HEK293 (cell line): Measurements from ENCODE around the gene ABCA1.

Source experiments
- HOXA7 ChIP-seq: sonication (generic); formaldehyde crosslinking; IDR thresholded peaks from 2 replicates; pipeline ENCODE4 v1.8.1; 2022; ENCODE audit warnings: missing genetic modification reagents, borderline replicate concordance
- KLF16 ChIP-seq: fragments of 450-650 bp; formaldehyde crosslinking; IDR thresholded peaks from 2 replicates; pipeline ENCODE4 v1.5.1; 2017; ENCODE audit warnings: missing biosample characterization, missing genetic modification characterization
- MZF1 ChIP-seq: fragments of 450-650 bp; formaldehyde crosslinking; IDR thresholded peaks from 2 replicates; pipeline ENCODE4 v1.5.1; 2017; ENCODE audit warnings: missing biosample characterization, missing genetic modification characterization, borderline replicate concordance
- YY1 ChIP-seq: fragments of 450-650 bp; formaldehyde crosslinking; IDR thresholded peaks from 2 replicates; pipeline ENCODE4 v1.5.1; 2018; ENCODE audit warnings: missing biosample characterization, missing genetic modification characterization
- ZNF354C ChIP-seq: fragments of 450-650 bp; formaldehyde crosslinking; IDR thresholded peaks from 2 replicates; pipeline ENCODE4 v1.5.1; 2016; ENCODE audit warnings: missing biosample characterization, missing genetic modification characterization, low read depth, borderline replicate concordance
- TF ChIP-seq, protein P1 (sequence below): fragments of 450-650 bp; formaldehyde crosslinking; IDR thresholded peaks from 2 replicates; pipeline ENCODE4 v1.5.1; 2016; ENCODE audit warnings: missing biosample characterization, missing genetic modification characterization

DNA sequence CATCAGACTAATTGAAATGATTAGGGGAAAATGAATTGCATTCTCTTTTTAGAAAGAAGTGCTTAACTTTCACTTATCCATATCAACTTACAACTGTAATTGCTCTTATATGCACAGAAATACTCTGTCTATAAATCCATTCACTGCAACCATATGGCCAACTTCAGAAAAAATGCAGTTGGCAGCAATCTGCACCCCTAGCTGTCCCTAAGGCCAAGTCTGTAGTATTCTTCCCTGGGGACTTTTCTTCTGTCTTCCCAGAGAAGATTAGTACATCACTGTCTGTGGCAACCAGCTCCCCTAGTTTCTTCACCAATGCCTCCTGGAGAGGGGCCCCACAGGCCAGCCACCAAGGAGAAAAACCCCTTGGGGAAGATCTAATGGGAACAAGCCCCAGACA is 45.4 kb downstream of the ABCA1 start:
- TF ChIP-seq, protein P1, sequence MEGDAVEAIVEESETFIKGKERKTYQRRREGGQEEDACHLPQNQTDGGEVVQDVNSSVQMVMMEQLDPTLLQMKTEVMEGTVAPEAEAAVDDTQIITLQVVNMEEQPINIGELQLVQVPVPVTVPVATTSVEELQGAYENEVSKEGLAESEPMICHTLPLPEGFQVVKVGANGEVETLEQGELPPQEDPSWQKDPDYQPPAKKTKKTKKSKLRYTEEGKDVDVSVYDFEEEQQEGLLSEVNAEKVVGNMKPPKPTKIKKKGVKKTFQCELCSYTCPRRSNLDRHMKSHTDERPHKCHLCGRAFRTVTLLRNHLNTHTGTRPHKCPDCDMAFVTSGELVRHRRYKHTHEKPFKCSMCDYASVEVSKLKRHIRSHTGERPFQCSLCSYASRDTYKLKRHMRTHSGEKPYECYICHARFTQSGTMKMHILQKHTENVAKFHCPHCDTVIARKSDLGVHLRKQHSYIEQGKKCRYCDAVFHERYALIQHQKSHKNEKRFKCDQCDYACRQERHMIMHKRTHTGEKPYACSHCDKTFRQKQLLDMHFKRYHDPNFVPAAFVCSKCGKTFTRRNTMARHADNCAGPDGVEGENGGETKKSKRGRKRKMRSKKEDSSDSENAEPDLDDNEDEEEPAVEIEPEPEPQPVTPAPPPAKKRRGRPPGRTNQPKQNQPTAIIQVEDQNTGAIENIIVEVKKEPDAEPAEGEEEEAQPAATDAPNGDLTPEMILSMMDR (tag by site-specific recombination): no peak
- TF ChIP-seq HOXA7 (CRISPR knock-in tag) (no peak), ZNF354C (tag by site-specific recombination) (no peak), KLF16 (tag by site-specific recombination) (no peak), MZF1 (tag by site-specific recombination) (no peak), YY1 (tag by site-specific recombination) (no peak)
